GM19395 (cell line): ENCODE results near the gene PDE4D.
"Not testable (repeated sequence)": the region's sequence is repeated elsewhere in the genome, so short reads cannot be mapped to it uniquely, and the experiment has no call there.

ENCODE experiments used
- ATAC-seq: cut with Tn5 transposase; IDR thresholded peaks from one replicate; pipeline ENCODE4 v1.9.1; 2021; ENCODE audit warnings: mild to moderate bottlenecking, moderate library complexity; ENCODE audit not compliant: unreplicated experiment

Gene PDE4D

GRCh38 chr5:59312223-59312622 is 581.3 kb downstream of the PDE4D start:
- no peak for ATAC-seq

GRCh38 chr5:59308685-59309084 is 584.8 kb downstream of the PDE4D start:
- ATAC-seq: not testable (repeated sequence)

GRCh38 chr5:59303289-59303716 is 590.2 kb downstream of the PDE4D start:
- not testable (repeated sequence) for ATAC-seq

- ATAC-seq: not testable (repeated sequence)
These were observed 591.0 kb downstream of the PDE4D start for GRCh38 chr5:59302509-59302908.

- ATAC-seq: no peak
These were observed 591.8 kb downstream of the PDE4D start for GRCh38 chr5:59301727-59302126.

GRCh38 chr5:59300930-59301329 is 592.6 kb downstream of the PDE4D start:
- ATAC-seq: no peak

GRCh38 chr5:59299006-59299405 is 594.5 kb downstream of the PDE4D start:
- no peak for ATAC-seq

GRCh38 chr5:59296317-59297264 is 596.9 kb downstream of the PDE4D start:
- no peak for ATAC-seq

- no peak for ATAC-seq
These were observed 599.8 kb downstream of the PDE4D start for GRCh38 chr5:59293700-59294099.

- ATAC-seq: no peak
These were observed 601.6 kb downstream of the PDE4D start for GRCh38 chr5:59291941-59292340.

- ATAC-seq: no peak
These were observed 605.6 kb downstream of the PDE4D start for GRCh38 chr5:59287884-59288283.

- ATAC-seq: no peak
These were observed 606.2 kb downstream of the PDE4D start for GRCh38 chr5:59287361-59287760.

GRCh38 chr5:59286510-59286909 is 607.0 kb downstream of the PDE4D start:
- no peak for ATAC-seq

- ATAC-seq: no peak
These were observed 608.1 kb downstream of the PDE4D start for GRCh38 chr5:59285300-59286016.

GRCh38 chr5:59282726-59283125 is 610.8 kb downstream of the PDE4D start:
- no peak for ATAC-seq

GRCh38 chr5:59279979-59280378 is 613.5 kb downstream of the PDE4D start:
- no peak for ATAC-seq

- ATAC-seq: no peak
These were observed 616.6 kb downstream of the PDE4D start for GRCh38 chr5:59276917-59277372.

- no peak for ATAC-seq
These were observed 617.2 kb downstream of the PDE4D start for GRCh38 chr5:59276325-59276675.

GRCh38 chr5:59275510-59276324 is 617.8 kb downstream of the PDE4D start:
- ATAC-seq: no peak

GRCh38 chr5:59275170-59275509 is 618.4 kb downstream of the PDE4D start:
- ATAC-seq: no peak

- no peak for ATAC-seq
These were observed 619.4 kb downstream of the PDE4D start for GRCh38 chr5:59274106-59274636.
